Ovary (tissue), 3 donors: ENCODE results near the gene ILKAP.

Source experiments
- EP300 ChIP-seq: sonication (generic); formaldehyde crosslinking; IDR thresholded peaks from one replicate; pipeline ENCODE4 v1.6.1; 2017; ENCODE audit warnings: antibody characterized with exemption
- TF ChIP-seq, protein P1 (sequence below), 3 donors: fragments of 450-650 bp in 2 of 3; fragments of 200-600 bp in 1 of 3; IDR thresholded peaks; one replicate each; pipeline versions ENCODE4 v1.5.1 to v1.8.0; 2016 to 2022; ENCODE audit warnings: antibody characterized with exemption in 3 of 3, mild to moderate bottlenecking in 1 of 3
- donor health status: DM: no; HTN: no; CAD: no.

DNA sequence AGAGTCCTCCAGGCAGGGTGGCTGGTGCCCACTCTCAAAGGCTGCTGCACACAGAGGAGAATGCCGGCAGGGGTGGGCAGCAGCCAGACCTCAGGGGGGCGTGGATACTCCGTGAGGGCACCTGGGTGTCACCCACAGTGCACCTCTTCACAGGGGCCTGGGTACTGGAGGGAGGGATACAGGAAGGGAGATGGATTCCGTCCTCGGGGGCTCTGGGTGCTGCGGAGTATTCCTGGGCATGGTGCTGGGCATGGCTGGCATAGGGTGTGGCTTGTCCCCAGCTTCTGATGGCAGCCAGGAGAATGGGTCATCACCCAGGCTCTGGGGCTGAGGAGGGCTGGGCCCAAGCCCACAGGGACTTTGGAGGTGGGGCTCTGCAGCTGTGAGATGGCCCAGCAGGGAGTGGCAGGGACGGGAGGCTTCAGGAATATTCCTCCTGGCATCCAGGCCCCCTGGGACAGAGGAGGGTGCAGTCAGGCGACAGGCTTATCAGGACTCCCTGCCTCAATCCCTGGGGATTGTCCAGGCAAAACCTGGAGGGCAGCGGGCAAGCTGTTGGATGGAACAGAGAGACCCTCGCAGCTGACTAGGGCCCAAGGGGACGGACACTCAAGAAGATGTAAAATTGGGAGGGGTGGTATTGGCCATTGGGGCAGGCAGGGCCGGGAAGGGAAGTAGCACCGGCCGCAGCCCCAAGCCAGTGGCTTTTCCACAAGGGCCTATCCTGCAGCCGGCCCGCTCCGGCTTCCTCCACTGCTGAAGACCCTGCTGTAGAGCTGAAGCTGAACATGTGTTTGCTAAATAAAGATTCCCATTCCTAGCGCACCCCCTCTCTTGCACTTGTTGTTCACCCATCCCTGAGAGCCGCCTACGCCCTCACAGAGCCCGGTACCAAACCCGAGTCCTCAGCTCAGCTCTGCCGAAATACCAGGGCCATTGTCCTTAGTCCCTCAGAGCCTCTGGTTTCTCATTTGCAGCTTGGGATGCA, 70.7 kb downstream of the ILKAP start:
- TF ChIP-seq, protein P1, sequence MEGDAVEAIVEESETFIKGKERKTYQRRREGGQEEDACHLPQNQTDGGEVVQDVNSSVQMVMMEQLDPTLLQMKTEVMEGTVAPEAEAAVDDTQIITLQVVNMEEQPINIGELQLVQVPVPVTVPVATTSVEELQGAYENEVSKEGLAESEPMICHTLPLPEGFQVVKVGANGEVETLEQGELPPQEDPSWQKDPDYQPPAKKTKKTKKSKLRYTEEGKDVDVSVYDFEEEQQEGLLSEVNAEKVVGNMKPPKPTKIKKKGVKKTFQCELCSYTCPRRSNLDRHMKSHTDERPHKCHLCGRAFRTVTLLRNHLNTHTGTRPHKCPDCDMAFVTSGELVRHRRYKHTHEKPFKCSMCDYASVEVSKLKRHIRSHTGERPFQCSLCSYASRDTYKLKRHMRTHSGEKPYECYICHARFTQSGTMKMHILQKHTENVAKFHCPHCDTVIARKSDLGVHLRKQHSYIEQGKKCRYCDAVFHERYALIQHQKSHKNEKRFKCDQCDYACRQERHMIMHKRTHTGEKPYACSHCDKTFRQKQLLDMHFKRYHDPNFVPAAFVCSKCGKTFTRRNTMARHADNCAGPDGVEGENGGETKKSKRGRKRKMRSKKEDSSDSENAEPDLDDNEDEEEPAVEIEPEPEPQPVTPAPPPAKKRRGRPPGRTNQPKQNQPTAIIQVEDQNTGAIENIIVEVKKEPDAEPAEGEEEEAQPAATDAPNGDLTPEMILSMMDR (IDR thresholded peaks at IDR 0.05): no peak
- no peak for TF ChIP-seq EP300
